GM18861 (cell line): Measurements from ENCODE around the gene FABP3.
"Not testable (repeated sequence)": the region's sequence is repeated elsewhere in the genome, so short reads cannot be mapped to it uniquely, and the experiment has no call there.

ENCODE experiments used
- ATAC-seq: cut with Tn5 transposase; IDR thresholded peaks from one replicate; pipeline ENCODE4 v1.9.1; 2021; ENCODE audit not compliant: unreplicated experiment

FABP3 gene

DNA sequence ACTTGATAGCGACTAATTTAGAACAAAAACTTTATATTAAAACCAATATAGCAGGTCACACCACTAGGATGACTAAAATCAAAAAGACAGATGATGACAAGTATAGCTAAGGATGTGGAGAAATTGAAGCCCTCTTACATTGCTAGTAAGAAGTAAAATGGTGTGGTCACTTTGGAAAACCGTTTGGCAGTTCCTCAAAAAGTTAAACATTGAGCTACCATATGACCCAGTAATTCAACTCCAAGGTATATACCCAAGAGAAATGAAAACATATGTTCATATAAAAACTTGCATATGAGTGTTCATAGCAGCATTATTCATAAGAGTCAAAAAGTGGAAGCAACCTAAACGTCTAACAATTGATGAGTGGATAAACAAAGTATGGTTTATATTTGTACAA is 27.1 kb upstream of the FABP3 start:
- no peak for ATAC-seq

DNA sequence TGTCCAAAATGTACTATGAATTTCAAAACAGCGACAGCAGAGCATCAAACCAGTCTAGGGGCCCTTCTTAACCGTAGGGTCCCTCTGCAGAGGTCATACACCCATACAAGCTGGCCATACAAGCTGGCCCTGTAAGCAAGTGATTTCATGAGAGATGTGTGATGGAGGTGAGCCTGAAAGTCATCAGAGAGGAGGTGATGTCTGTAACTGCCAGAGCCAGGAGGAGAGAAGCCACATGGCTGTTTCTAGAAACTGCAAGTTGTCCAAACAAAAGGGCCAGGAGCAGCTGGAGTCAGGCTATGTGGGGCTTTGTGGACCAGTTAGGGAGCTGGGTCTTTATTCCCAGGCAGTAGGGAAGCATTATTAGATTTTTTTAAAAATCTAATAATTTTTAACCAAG is 25.4 kb upstream of the FABP3 start:
- no peak for ATAC-seq

DNA sequence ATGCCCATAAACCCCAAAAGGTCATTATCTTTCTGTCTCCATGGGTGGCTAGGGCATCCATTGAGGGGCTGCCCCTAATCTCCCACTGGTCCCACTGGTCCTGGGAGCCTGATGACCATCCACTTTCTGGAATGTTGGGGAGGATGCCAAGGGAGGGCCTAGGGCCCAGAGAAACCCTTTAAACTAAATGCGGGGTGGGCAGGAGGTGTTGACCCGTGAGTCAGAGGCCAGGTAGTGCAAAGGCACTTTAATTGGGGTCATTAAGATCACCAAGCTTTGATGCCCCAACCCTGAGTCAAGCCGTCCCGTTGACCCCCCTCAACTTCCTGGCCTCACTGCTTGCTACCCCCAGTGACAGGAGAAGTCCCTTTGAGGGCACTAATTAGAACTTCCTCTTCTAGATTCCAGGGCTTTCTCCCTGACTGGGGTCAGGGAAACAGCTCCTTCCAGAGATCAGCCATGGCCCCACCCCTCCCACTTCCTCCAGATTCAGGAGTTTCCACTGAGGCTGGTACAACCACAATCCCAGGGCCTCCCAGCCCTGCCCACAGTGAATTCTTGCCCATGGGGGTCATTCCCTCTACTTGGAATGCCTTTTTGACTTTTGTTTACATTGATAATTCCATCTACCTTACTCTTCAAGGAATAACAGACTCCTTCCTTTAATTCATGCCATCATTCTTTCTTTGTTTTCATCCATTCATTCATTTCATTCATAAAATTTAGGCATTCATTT is 24.7 kb upstream of the FABP3 start:
- ATAC-seq, result no peak

DNA sequence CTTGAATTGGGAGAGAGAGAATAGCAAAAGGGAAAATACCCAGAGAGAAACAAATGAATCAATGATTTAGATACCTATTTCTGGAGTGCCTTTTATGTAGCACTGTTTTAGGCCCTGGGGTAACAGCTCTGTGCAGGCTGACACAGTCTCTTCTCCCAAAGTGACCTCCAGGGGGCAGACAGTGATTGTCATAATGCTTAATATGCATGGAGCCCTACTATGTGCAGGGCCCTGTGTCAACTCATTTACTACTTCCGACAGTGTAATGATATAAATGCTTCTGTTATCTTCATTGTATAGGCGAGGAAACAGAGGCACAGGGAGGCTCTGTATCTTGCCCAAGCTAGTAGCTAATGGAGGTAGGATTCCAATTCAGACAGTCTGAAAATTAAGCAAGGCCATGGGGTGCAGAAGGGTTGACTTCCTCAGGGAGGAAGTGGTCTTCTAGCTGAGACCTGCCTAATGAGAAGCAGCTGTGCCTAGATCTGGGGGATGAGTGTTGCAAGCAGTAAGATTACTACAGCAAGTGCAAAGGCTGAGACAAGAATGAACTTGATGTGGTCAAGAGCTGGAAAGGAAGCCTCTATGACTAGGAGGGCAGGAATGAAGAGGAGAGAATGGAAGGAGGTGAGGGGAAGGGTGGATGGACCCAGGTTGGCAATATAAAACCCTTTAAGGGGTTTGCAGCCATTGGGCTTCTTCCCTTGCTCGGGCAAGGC is 23.9 kb upstream of the FABP3 start:
- no peak for ATAC-seq

DNA sequence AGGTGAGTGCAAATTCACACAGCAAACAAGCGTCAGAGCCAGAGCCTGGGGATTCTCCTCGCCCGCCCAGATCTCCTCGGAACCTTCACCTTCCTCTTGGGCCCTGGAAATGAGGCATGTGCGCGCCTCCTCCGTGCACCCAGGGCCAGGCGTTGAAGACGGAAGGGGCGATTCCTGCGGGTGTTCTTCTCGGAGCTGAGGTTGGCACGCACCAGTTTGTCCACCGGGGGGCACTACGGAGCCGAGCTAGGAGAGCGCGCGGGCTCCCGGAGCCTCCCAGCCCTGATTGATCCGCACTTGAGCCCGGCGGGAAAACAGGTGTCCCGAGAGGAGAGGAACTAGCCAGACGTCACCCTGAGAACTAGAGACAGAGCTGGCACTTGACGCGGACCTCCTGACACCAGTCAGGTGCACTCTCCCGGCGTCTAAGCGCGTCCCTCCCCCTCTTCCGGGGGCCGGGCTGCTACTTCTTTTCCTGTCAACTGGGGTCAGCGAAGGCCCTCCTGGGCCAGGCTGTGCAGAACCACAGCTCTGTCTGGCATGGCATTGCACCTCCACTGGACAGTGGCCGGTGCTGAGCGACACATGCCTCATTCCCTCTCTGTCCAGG is 21.8 kb upstream of the FABP3 start:
- ATAC-seq, result peak; percentile 52

DNA sequence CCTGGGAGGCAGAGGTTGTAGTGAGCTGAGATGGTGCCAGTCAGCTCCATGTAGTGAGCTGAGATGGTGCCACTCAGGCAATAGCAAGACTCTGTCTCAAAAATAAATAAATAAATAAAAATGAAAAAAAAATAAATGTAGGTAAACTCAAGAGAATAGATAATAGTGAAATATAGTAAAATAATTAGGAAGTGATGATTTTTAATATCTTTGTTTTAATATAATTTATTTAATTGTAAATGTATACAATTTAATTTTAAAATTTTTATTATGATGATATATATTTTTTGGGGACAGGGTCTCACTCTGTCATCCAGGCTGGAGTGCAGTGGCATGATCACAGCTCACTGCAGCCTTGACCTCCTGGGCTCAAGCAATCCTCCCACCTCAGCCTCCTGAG is 20.6 kb upstream of the FABP3 start:
- no peak for ATAC-seq

DNA sequence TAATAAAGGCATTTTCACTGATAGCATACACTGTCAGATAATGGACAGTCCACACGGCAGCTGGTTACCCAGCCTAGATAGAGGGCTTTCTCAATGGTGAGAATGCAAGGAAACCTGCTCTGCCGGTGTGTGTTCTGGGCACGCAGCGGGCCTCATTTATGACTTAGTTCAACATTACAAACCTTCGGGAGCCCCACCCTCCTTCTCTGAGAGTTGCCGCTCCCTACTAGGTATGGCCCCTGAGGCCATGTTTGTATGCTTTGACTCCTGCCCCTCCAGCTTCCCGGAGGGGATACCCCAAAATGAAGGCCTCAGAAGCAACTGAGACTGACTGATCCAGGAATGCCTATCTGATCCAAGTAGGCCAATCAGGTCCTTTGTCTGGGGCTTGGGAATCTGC is 17.2 kb upstream of the FABP3 start:
- ATAC-seq, result no peak

DNA sequence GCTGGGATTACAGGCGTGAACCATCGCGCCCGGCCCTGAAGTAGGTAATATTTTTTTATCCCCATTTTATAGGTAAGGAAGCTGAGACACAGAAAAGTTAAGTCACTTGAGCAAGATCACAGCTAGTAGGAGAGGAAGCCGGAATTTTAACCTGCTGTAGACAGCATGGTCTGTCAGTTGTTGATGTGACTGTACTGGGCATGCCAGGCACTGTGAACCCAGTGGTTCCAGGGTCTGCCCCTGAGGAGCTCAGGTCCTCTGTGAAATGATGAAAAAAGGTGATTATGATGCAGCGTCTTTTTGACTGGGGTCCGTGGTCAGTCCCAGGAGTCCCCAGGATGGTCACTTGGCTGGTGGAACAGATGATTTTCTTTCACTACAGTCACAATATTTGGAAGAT is 16.7 kb upstream of the FABP3 start:
- ATAC-seq, result no peak

DNA sequence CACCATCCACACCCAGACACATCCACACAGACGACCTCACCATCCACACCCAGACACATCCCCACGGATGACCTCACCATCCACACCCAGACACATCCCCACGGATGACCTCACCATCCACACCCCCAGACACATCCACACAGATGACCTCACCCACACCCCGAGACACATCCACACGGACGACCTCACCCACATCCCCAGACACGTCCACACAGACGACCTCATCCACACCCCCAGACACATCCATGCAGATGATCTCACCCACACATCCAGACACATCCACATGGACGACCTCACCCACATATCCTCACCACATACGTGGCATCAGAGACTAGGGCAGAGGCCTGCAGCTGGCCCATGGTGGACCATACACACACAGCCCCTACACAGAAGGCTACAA is 14.7 kb upstream of the FABP3 start:
- no peak for ATAC-seq

DNA sequence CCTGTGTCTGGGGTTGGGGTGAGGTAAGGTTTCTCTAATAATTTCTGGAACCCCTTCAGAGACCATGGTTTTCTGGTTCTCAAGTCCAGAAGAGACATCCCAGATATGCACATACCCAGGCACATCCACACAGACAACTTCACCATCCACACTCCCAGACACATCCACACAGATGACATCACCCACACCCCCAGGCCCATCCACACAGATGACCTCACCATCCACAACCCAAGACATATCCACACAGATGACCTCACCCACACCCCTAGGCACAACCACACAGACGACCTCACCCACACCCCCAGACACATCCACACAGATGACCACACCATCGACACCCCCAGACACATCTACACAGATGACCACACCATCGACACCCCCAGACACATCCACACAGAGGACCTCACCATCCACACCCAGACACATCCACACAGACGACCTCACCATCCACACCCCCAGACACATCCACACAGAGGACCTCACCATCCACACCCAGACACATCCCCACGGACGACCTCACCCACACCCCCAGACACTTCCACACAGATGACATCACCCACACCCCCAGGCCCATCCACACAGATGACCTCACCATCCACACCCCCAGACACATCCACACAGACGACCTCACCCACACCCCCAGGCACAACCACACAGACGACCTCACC is 13.8 kb upstream of the FABP3 start:
- ATAC-seq, result not testable (repeated sequence)

DNA sequence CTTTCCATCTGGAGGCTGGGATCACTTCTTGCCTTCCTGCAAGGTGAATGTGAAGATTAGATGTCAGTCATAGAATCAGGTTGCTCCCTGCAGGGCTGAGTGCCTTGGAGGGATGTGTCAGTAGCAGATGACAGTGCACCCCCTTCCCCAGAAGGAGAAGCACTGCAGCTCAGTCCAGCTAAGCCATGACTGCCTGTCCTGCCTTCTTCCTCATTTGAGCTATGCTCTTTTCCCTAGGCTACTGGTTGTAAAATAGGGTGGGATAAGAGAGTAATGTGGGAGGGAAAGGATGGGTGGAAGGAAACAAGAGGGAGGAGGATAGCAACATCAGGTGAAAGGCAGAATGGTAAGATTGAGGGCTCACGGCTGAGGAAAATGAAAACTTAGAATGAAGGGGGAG is 11.1 kb upstream of the FABP3 start:
- no peak for ATAC-seq

DNA sequence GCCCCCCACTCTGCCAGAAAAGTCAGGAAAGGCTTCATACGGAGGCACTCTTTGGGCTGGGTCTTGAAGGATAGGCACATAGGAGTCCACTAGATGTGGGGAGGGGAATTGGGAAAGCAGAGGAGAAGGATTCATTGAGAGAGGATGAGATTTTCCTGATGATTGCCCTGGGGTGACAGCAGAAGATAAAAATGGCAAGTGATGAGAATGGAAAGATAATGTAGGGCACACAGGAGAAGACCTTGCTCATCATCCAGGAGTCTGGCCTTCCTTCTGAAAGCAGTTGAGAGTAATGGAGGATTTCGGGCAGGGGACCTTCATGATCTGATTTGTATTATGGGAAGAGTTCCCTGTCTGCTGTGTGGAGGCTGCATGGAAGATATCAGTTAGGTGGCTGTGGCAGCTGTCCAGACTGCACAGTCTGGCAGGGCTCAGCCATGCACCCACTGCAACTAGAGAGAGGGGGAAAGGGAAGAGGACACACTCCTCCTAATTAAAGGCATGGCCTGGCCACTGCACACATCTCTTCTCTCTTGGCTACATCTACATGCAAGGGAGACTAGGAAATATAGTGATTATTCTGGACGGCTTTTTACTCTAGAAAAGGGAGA is 9.6 kb upstream of the FABP3 start:
- ATAC-seq, result no peak

DNA sequence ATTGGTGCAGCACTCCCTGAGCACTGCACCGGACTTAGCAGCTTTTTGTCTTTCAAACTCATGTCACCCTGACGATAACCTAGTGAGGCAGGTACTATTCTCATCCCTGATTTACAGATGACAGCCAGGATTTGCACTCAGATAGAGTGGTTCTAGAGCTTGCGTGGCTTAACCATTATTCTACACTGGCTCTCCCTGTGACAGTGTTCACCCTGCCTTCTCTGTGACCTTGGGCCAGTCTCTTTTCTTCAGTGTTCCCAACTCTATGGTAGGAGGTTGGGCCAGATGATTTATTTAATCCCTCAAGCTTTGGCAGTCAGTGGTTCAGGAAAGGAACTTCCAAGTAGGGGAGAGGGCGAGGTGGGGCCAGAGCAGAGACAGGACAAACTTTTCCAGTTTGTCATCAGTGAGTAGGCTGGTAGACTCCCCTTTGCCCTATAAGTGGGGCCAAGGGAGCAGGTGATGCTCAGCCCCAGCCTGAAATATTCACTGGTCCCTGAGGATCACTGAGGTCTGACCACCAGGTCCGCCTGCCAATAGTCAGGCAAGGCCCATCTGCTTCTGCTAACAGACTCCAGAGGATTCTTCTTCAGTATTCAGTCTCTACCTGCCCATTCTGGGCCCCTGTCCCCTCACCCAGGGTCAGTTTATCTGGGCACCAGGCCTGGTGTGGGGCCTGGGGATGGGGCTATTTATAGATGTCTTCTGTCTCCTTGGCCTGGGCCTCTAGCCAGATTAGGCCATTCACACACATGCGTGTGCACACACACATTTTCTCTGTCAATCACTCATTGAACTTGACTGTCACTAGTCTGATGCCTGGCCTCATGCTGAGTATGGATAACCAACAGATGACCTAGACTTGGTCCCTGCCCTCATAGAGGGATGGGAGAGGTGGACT is 8.8 kb upstream of the FABP3 start:
- ATAC-seq, result no peak

DNA sequence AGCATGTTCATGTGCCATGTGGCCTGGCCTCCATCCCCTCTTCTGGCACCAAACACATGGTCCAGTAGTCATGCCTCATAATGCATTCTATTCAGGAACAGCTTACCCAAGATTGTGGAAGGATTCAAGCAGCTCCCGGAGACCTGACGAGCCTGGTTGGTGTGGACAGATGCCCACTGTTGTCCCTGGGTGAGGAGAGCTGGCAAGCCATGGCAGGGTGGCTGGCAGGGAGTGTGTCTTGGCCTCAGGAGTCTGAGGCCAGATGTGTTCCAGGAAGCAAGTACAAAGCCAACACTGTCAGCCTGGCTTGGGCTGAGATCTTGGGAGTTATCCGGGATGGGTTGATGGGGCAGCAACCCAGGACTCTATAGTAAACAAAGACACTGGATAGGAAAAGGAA is 7.3 kb upstream of the FABP3 start:
- no peak for ATAC-seq

DNA sequence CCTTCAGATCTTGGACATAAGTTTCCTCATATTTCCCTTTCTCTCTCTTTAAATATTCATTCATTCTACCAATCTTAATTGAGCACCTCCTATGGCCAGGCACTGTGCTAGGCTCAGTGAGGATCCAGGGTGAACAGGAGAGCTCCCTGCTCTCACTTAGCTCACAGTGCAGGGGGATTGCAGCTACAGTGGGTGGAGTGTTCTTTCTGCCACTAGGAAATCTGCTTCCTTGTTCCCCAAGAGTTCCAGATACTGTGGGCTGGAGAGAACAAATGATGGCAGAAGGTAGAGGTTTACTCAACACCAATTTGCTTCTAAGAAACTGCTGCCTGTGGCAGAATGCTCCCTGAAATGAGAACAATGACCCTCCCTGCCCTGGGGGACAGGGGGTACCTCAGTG is 5.1 kb upstream of the FABP3 start:
- ATAC-seq, result no peak

DNA sequence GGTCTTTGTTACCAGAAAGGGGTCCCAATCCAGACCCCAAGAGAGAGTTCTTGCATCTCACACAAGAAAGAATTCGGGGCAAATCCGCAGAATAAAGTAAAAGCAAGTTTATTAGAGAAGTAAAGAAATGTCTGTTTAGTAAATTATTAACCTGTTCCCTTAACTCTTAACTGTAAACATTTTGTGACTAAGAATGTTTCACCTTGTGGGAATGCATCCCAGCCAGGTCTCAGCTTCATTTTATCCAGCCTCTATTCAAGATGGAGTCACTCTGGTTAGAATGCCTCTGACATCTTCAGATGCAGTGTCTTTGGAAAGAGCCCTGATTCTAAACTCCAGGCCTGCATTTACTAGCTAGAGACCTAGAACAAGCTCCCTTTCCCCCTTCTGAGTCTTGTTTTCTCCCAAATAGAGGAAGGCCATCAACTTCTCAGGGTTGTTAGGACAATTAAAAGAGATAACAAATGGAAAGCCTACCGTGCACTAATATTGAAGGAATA is 4.5 kb upstream of the FABP3 start:
- ATAC-seq, result no peak

DNA sequence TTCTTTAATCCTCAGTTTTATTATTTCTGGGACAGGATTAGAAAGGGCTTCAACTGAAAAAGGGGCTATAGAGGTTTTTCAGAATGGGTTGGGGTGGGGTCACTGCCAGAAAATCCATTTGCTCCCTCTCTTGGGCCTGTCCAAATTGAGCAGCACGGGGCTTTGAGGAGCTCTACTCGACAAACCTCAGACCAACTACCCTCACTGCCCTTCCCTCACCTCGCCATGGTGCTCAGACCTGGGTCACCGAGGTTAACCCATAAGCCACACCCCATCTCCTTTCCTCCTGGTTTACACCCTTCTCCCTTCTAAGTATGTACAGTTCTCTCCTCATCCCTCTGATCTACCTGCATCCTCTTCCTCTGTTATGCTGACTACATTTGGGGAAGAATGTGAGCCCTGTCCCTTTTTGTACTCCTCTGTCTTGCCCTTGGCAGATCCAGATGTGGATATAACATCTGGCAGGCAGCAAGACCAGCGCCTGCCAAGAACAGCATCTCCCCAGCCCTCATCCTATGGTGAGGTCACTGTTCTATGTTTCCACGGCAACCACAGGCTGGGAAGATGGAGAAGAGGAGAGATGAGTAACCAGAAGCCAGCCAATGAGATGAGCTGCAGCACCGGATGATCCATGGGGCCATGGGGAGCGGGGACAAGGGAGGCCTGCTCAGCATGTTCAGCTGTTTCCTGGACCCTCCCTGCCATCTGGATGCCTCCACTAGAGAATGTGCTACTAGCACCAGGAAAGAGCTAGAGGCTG is 3.7 kb upstream of the FABP3 start:
- ATAC-seq, result no peak

DNA sequence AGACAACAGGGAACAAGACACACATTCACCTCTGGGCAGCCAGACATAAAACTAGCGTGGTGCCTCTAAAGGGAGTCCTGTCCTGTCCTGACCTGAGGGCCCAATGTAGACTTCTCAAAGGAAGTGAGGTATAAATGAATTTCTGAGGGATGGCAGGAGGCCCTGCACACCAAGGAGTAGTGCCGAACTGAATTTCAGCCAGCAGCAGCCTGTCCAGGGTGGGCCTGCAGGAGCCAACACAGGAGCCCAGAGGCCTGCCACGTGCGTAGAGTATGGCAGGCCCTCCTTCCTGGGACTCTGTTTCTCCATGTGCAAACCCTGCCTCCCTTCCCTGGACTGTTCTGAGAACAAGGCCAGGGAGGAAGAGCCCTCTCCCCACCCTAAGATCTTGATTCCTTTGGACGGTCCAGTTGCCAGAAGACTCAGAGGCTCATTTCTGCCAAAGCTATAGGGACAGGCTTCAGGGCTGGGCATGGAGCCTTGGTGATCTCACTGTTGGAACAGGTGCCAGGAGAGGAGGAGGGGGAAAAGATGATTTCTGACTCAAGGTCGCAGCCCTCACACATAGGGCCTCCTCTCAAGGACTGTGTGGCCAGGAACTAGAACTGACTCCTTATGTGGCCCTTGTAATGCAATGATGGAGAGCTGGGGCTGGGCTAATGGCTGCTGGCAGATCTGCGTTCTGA is 1.8 kb upstream of the FABP3 start:
- no peak for ATAC-seq

DNA sequence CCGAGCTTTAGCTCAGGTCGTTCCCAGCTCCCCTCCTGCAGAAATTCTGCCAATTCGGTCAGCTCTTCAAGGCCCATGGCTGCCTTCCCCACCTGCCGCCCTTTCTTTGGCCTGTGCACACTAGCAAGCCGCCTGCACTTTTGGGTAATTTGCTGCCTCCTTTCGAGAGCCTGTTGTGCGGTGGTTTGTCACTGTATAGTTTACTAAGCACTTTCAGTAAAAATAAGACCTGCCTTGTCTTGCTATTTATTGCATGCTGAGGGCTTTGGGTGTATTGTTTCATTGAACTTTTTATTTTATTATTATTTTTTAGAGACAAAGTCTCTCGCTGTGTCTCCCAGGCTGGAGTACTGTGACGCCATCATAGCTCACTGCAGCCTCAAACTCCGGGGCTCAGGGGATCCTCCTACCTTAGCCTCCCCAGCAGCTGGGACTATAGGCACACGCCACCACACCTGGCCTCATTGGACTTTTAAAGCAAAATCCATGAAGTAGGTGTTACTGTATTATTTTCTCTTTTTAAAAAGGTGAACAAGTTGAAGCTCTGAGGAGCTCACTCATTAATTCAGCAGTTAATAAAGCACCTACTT is 1.1 kb upstream of the FABP3 start:
- ATAC-seq, result no peak
